H1 (cell line): ENCODE results near the gene RIPOR2. TPM values are rescaled to one million over a fixed set of nuclear protein-coding genes. Genes with fewer than 3 reads are reported as not detected.

Source experiments
- CTCF ChIA-PET: fragments of 300-600 bp; sonication (Branson Sonifier 250); formaldehyde crosslinking; loops from one replicate; lab custom pipeline; 2021; ENCODE audit not compliant: partially characterized antibody; lab: Charles Lee
- POLR2A ChIA-PET: fragments of 300-600 bp; sonication (Branson Sonifier 250); formaldehyde crosslinking; loops from one replicate; lab custom pipeline; 2021; ENCODE audit warnings: inconsistent platforms; ENCODE audit not compliant: partially characterized antibody; lab: Charles Lee
- DNase-seq, 2 experiments: peaks; one replicate each; pipeline versions ENCODE4 v3.0.0 to v3.0.0-alpha.2; 2010 to 2022; ENCODE audit warnings: low spot score in 2 of 2, low read depth in 1 of 2, mixed read lengths in 1 of 2
- FAIRE-seq: peaks from 2 replicates; lab custom pipeline; 2011; peaks lifted over from hg19 to GRCh38; lab: Jason Lieb, UNC
- H2AFZ ChIP-seq: 2 replicates; pipeline ENCODE4 v1.8.1; 2012; ENCODE audit warnings: low read length, inconsistent platforms
- H2AK5ac ChIP-seq: 2 replicates; pipeline ENCODE4 v1.6.1; 2013; ENCODE audit warnings: low read depth, low read length
- H2BK120ac ChIP-seq: replicated peaks from 2 replicates; pipeline ENCODE3; 2013; ENCODE audit warnings: low read depth, low read length, inconsistent platforms
- H2BK12ac ChIP-seq: 2 replicates; pipeline ENCODE4 v1.6.1; 2013; ENCODE audit warnings: low read depth, low read length
- H2BK15ac ChIP-seq: 2 replicates; pipeline ENCODE4 v1.6.1; 2013; ENCODE audit warnings: low read length
- H2BK20ac ChIP-seq: 2 replicates; pipeline ENCODE4 v1.6.1; 2013; ENCODE audit warnings: low read length
- H2BK5ac ChIP-seq: 2 replicates; pipeline ENCODE4 v1.6.1; 2013; ENCODE audit warnings: low read depth, low read length
- H3K14ac ChIP-seq: 2 replicates; pipeline ENCODE4 v1.6.1; 2013; ENCODE audit warnings: inconsistent platforms; ENCODE audit not compliant: insufficient read length
- H3K18ac ChIP-seq: 2 replicates; pipeline ENCODE4 v1.6.1; 2013; ENCODE audit warnings: low read length; ENCODE audit errors: extremely low read depth
- H3K23ac ChIP-seq: 2 replicates; pipeline ENCODE4 v1.6.1; 2013; ENCODE audit warnings: inconsistent platforms; ENCODE audit not compliant: insufficient read length
- H3K23me2 ChIP-seq: 2 replicates; pipeline ENCODE4 v1.6.1; 2013; ENCODE audit warnings: low read depth, low read length
- H3K27ac ChIP-seq: 2 replicates; pipeline ENCODE4 v1.6.1; 2011; ENCODE audit warnings: low read depth, low read length, inconsistent platforms
- H3K27me3 ChIP-seq, 4 experiments: replicated peaks in 1 of 4; 1 replicate in 1 of 4; 2 replicates in 3 of 4; pipeline versions ENCODE4 v1.6.1 to v1.8.1; 2011 to 2013; ENCODE audit warnings: low read length in 3 of 4, mild to moderate bottlenecking in 3 of 4, inconsistent platforms in 2 of 4, mixed read lengths in 2 of 4, moderate library complexity in 1 of 4; ENCODE audit not compliant: control insufficient read depth in 3 of 4, insufficient read depth in 3 of 4; ENCODE audit errors: extremely low read depth in 1 of 4
- H3K36me3 ChIP-seq, 4 experiments: 2 replicates each; pipeline versions ENCODE4 v1.6.1 to v1.8.1; 2011 to 2013; ENCODE audit warnings: mild to moderate bottlenecking in 4 of 4, low read length in 3 of 4, moderate library complexity in 2 of 4, control low read depth in 1 of 4, inconsistent platforms in 1 of 4; ENCODE audit not compliant: insufficient read depth in 4 of 4, control insufficient read depth in 2 of 4
- H3K4ac ChIP-seq: replicated peaks from 2 replicates; pipeline ENCODE3; 2013; ENCODE audit warnings: low read length, low read depth, mixed read lengths, inconsistent platforms; ENCODE audit not compliant: insufficient read length
- H3K4me1 ChIP-seq, 4 experiments: replicated peaks in 1 of 4; 1 replicate in 1 of 4; 2 replicates in 3 of 4; pipeline versions ENCODE4 v1.6.1 to v1.8.1; 2011 to 2013; ENCODE audit warnings: low read length in 3 of 4, inconsistent platforms in 2 of 4, mixed read lengths in 1 of 4; ENCODE audit not compliant: insufficient read depth in 4 of 4, control insufficient read depth in 3 of 4
- H3K4me2 ChIP-seq, 2 experiments: 2 replicates each; pipeline versions ENCODE4 v1.6.1 to v1.8.1; 2011 to 2013; ENCODE audit warnings: low read depth in 2 of 2, low read length in 2 of 2, control low read depth in 1 of 2, inconsistent platforms in 1 of 2, mild to moderate bottlenecking in 1 of 2; ENCODE audit not compliant: insufficient read depth in 1 of 2
- H3K4me3 ChIP-seq, 4 experiments: fragments of 200-600, 300-600 bp in 1 of 4; sonication (generic), shearing (Covaris generic), sonication (Bioruptor Twin) in 1 of 4; 2 replicates each; pipeline versions ENCODE4 v1.5.1 to v1.8.1; 2011 to 2016; ENCODE audit warnings: low read length in 4 of 4, low read depth in 3 of 4, control low read depth in 2 of 4, inconsistent platforms in 2 of 4, mild to moderate bottlenecking in 2 of 4, mixed read lengths in 1 of 4, moderate library complexity in 1 of 4; ENCODE audit not compliant: insufficient read depth in 2 of 4; ENCODE audit errors: extremely low read depth in 1 of 4
- H3K56ac ChIP-seq: replicated peaks from 2 replicates; pipeline ENCODE3; 2013; ENCODE audit warnings: low read depth, mild to moderate bottlenecking, mixed read lengths, low read length, inconsistent platforms; ENCODE audit not compliant: insufficient read length
- H3K79me1 ChIP-seq: 2 replicates; pipeline ENCODE4 v1.6.1; 2013; ENCODE audit warnings: low read depth, low read length, control low read depth
- H3K79me2 ChIP-seq, 2 experiments: 2 replicates each; pipeline versions ENCODE4 v1.6.1 to v1.8.1; 2012 to 2013; ENCODE audit warnings: low read length in 2 of 2, mild to moderate bottlenecking in 2 of 2, inconsistent platforms in 1 of 2; ENCODE audit not compliant: insufficient read depth in 2 of 2, control insufficient read depth in 1 of 2
- H3K9ac ChIP-seq, 4 experiments: replicated peaks in 1 of 4; 1 replicate in 1 of 4; 2 replicates in 3 of 4; pipeline versions ENCODE4 v1.6.1 to v1.8.1; 2011 to 2013; ENCODE audit warnings: low read depth in 3 of 4, low read length in 3 of 4, control low read depth in 2 of 4, mild to moderate bottlenecking in 2 of 4, moderate library complexity in 2 of 4, inconsistent platforms in 1 of 4; ENCODE audit errors: extremely low read depth in 1 of 4
- H3K9me3 ChIP-seq, 2 experiments: 2 replicates each; pipeline versions ENCODE4 v1.6.1 to v1.8.1; 2012 to 2013; ENCODE audit warnings: mild to moderate bottlenecking in 2 of 2, moderate library complexity in 2 of 2, control low read depth in 1 of 2, inconsistent platforms in 1 of 2, low read depth in 1 of 2, low read length in 1 of 2, mixed read lengths in 1 of 2; ENCODE audit not compliant: insufficient read depth in 2 of 2
- H4K20me1 ChIP-seq, 2 experiments: replicated peaks in 1 of 2; 2 replicates each; pipeline versions ENCODE3 to v1.8.1; 2011 to 2013; ENCODE audit warnings: inconsistent platforms in 2 of 2, low read length in 2 of 2, mild to moderate bottlenecking in 1 of 2; ENCODE audit not compliant: insufficient read depth in 2 of 2, control insufficient read depth in 1 of 2
- H4K5ac ChIP-seq: 2 replicates; pipeline ENCODE4 v1.6.1; 2013; ENCODE audit warnings: low read length, low read depth, mixed read lengths, inconsistent platforms; ENCODE audit not compliant: insufficient read length
- H4K8ac ChIP-seq: 2 replicates; pipeline ENCODE4 v1.8.0; 2013; ENCODE audit warnings: mild to moderate bottlenecking, moderate library complexity, low read length, inconsistent platforms; ENCODE audit not compliant: insufficient read depth; ENCODE audit errors: extremely low read depth
- H4K91ac ChIP-seq: replicated peaks from 2 replicates; pipeline ENCODE3; 2013; ENCODE audit warnings: low read length, mixed read lengths, inconsistent platforms; ENCODE audit not compliant: insufficient read length
- BCL11A ChIP-seq, 2 experiments: IDR thresholded peaks; one replicate each; pipeline ENCODE4 v1.6.1; 2011; ENCODE audit warnings: low read depth in 2 of 2, low read length in 2 of 2, mild to moderate bottlenecking in 2 of 2
- EGR1 ChIP-seq: IDR thresholded peaks from 2 replicates; pipeline ENCODE4 v1.6.1; 2011; ENCODE audit warnings: low read depth, low read length, borderline replicate concordance
- GABPA ChIP-seq: IDR thresholded peaks from 2 replicates; pipeline ENCODE4 v1.6.1; 2011; ENCODE audit warnings: mild to moderate bottlenecking, low read length, moderate library complexity, borderline replicate concordance; ENCODE audit not compliant: insufficient read depth
- JUND ChIP-seq: IDR thresholded peaks from 2 replicates; pipeline ENCODE4 v1.6.1; 2011; ENCODE audit warnings: mild to moderate bottlenecking, improper control_type of control experiment, low read length
- KDM4A ChIP-seq: IDR thresholded peaks from one replicate; pipeline ENCODE4 v1.7.1; 2012; ENCODE audit warnings: low read depth, mild to moderate bottlenecking, moderate library complexity, low read length, inconsistent platforms; ENCODE audit not compliant: severe bottlenecking
- NANOG ChIP-seq: IDR thresholded peaks from 2 replicates; pipeline ENCODE4 v1.6.1; 2011; ENCODE audit warnings: low read length, low read depth, mild to moderate bottlenecking, inconsistent platforms; ENCODE audit not compliant: insufficient read depth, poor library complexity, severe bottlenecking
- NRF1 ChIP-seq: IDR thresholded peaks from 2 replicates; pipeline ENCODE4 v1.6.1; 2011; ENCODE audit warnings: mild to moderate bottlenecking, low read depth, low read length, improper control_type of control experiment
- RAD21 ChIP-seq, 2 experiments: IDR thresholded peaks in 1 of 2; conservative IDR thresholded peaks in 1 of 2; 2 replicates each; pipeline ENCODE4 v1.6.1; 2011; ENCODE audit warnings: low read depth in 2 of 2, low read length in 2 of 2, improper control_type of control experiment in 1 of 2, inconsistent platforms in 1 of 2, mild to moderate bottlenecking in 1 of 2, moderate library complexity in 1 of 2
- RXRA ChIP-seq: IDR thresholded peaks from 2 replicates; pipeline ENCODE4 v1.6.1; 2011; ENCODE audit warnings: low read depth, mild to moderate bottlenecking, low read length, moderate library complexity; ENCODE audit not compliant: insufficient read depth
- SP4 ChIP-seq: IDR thresholded peaks from 2 replicates; pipeline ENCODE4 v1.6.1; 2012; ENCODE audit warnings: low read length, inconsistent platforms
- WGBS, 2 experiments: shearing (Covaris generic) in 1 of 2; methylation state at CpG; one replicate each; pipeline versions ENCODE4 v1.1.6 to v1.1.7; 2013 to 2015; ENCODE audit warnings: low lambda C conversion rate in 2 of 2, mixed read lengths in 2 of 2, inconsistent platforms in 1 of 2, low coverage in 1 of 2, missing lambda C conversion rate in 1 of 2; ENCODE audit not compliant: insufficient replicate concordance in 2 of 2, insufficient coverage in 1 of 2, insufficient read length in 1 of 2; ENCODE audit errors: extremely low coverage in 1 of 2, missing lambda C conversion rate in 1 of 2; 5-methylcytosine and 5-hydroxymethylcytosine counted together
- polyA plus RNA-seq, 7 experiments: library from polyadenylated mRNA; depleted of rRNA in 3 of 7; stranded (reverse) in 5 of 7; unstranded in 2 of 7; fragments of >200 nt in 5 of 7; fragments of 200-250 nt in 2 of 7; gene quantifications; 1 replicate in 5 of 7; 2 replicates in 1 of 7; 4 replicates in 1 of 7; pipeline versions ENCODE4 v1.2.1 to v1.2.3, GENCODE V29; 2011 to 2013; ENCODE audit warnings: missing spikeins in 2 of 7, mixed read lengths in 2 of 7
- total RNA-seq: library from RNA; stranded (reverse); fragmentation: NEBNext Ultra II Directional; extraction: Animal tissue kit (Norgen Biotek cat#: 25700); gene quantifications from 2 replicates; pipeline ENCODE4 v1.2.1, GENCODE V29; 2021
- TF ChIP-seq, protein P1 (sequence below): IDR thresholded peaks from 2 replicates; pipeline ENCODE4 v1.6.1; 2011; ENCODE audit warnings: low read depth, mild to moderate bottlenecking, low read length; ENCODE audit not compliant: insufficient read depth
- TF ChIP-seq, protein P2 (sequence below): IDR thresholded peaks from 2 replicates; pipeline ENCODE4 v1.6.1; 2012; ENCODE audit warnings: inconsistent platforms

RIPOR2 gene
- total and polyA plus RNA-seq, 2 of the 8 experiments (the other 6 are each of a cell fraction or from before 2014, with no cell fraction given), result 16.7 to 45.6 TPM

DNA sequence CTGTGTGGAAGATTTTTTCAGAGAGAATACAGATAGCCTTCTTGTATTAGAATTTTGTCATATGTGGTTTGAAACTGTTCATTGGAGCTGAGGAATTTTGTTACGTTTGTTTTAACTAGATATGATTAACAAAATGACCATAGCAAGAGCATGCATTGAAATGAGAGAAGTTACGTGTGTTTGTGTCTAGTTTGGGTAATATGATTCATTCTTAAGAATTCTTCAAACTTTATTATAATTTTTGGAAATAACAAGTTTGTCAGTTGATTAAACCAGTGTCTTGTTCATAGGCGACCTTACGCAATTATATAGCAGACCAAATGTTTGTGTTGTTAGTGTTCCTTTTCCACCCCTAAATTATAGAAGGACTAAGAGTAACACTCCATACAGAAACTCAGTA is 155.6 kb downstream of the RIPOR2 start:
- Histone ChIP-seq H3K56ac (no peak overlapping the region), H3K4ac (no peak overlapping the region), H3K27ac (no peak overlapping the region), H3K36me3 (peaks cover 3 to 76% (median 34%) of the 10 kb centered on the region in 4 experiments; a peak in 7 of 8 replicates), H3K79me2 (peaks cover 20 to 60% of the 10 kb centered on the region in 2 experiments), H4K91ac (no peak overlapping the region), H3K9ac (no peak overlapping the region), H3K27me3 (no peaks in the 10 kb centered on the region), H3K4me1 (peaks cover 0 to 7% (median 2%) of the 10 kb centered on the region in 4 experiments; a peak in 5 of 7 replicates), H4K20me1 (peaks cover 12 to 15% of the 10 kb centered on the region in 2 experiments), H2AK5ac (no peak overlapping the region), H3K23me2 (peaks cover 2% of the 10 kb centered on the region; the same call in 1 of the 2 replicates), H4K5ac (no peak overlapping the region), H3K14ac (no peak overlapping the region), H3K79me1 (no peaks in the 10 kb centered on the region; the same call in 1 of the 2 replicates), H2BK120ac (no peak overlapping the region), H2BK15ac (no peak overlapping the region), H2BK20ac (no peak overlapping the region), H3K4me2 (no peak overlapping the region), H4K8ac (no peak overlapping the region), H3K23ac (no peak overlapping the region), H3K4me3 (no peak overlapping the region), H3K18ac (no peak overlapping the region), H2BK5ac (no peak overlapping the region), H3K9me3 (no peaks in the 10 kb centered on the region), H2AFZ (no peak overlapping the region), H2BK12ac (no peak overlapping the region)
- 94% methylated on average over 4 of the region's 4 CpGs; no CpG with 5 or more reads in 1 of the 2 experiments for WGBS, 2 experiments
- DNase-seq (no peak), FAIRE-seq (no peak)
- CTCF ChIA-PET, result no interaction called here
- POLR2A ChIA-PET, result interaction anchor here (0.7 kb wide), 1 partner anchor 277 kb away, joined by 3 read pairs; no protein-coding TSS in a partner anchor
- TF ChIP-seq, protein P1, sequence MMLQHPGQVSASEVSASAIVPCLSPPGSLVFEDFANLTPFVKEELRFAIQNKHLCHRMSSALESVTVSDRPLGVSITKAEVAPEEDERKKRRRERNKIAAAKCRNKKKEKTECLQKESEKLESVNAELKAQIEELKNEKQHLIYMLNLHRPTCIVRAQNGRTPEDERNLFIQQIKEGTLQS, result no peak
- no peak for TF ChIP-seq NRF1
- no peak for TF ChIP-seq KDM4A
- TF ChIP-seq RAD21 (IDR thresholded peaks at IDR 0.05 in 1 of 2, conservative IDR thresholded peaks at IDR 0.05 in 1 of 2; ENCODE audit: low read depth in 2 of 2, low read length in 2 of 2), result no peak
- TF ChIP-seq EGR1, result no peak
- TF ChIP-seq RXRA, result no peak
- TF ChIP-seq BCL11A (IDR thresholded peaks at IDR 0.05; ENCODE audit: low read depth in 2 of 2, low read length in 2 of 2), result no peak
- TF ChIP-seq, protein P2, sequence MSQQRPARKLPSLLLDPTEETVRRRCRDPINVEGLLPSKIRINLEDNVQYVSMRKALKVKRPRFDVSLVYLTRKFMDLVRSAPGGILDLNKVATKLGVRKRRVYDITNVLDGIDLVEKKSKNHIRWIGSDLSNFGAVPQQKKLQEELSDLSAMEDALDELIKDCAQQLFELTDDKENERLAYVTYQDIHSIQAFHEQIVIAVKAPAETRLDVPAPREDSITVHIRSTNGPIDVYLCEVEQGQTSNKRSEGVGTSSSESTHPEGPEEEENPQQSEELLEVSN, result no peak
- TF ChIP-seq JUND, result no peak
- no peak for TF ChIP-seq GABPA
- TF ChIP-seq SP4, result no peak
- TF ChIP-seq NANOG, result no peak
